ENCODE results near the gene EEFSEC.

DNA sequence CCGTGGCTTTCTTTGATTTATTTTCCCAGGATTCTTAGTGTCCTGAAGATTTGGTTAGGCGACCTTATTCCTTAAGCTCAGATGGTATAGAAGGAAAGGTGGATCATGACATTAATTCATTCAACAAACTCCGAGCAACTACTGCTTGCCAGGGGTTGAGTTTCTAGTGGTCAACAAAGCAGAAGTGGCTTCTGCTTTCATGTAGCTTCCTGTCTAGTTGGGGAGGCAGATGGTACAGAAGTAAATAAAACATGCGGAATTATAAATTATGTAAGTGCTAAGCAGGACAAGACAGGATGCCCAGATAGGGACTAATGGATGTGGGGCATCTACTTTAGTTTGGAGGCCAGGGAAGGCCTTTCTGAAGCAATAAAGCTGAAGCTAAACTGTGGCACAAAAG, 15.6 kb downstream of the EEFSEC start:
- no peak for TF ChIP-seq EZH2 (IDR thresholded peaks at IDR 0.05; ENCODE audit: low read depth)
- TF ChIP-seq, protein P1, sequence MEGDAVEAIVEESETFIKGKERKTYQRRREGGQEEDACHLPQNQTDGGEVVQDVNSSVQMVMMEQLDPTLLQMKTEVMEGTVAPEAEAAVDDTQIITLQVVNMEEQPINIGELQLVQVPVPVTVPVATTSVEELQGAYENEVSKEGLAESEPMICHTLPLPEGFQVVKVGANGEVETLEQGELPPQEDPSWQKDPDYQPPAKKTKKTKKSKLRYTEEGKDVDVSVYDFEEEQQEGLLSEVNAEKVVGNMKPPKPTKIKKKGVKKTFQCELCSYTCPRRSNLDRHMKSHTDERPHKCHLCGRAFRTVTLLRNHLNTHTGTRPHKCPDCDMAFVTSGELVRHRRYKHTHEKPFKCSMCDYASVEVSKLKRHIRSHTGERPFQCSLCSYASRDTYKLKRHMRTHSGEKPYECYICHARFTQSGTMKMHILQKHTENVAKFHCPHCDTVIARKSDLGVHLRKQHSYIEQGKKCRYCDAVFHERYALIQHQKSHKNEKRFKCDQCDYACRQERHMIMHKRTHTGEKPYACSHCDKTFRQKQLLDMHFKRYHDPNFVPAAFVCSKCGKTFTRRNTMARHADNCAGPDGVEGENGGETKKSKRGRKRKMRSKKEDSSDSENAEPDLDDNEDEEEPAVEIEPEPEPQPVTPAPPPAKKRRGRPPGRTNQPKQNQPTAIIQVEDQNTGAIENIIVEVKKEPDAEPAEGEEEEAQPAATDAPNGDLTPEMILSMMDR (conservative IDR thresholded peaks at IDR 0.05), result no peak
